IMR-90 (cell line): ENCODE data around the gene BMPER. TPM values are rescaled to one million over a fixed set of nuclear protein-coding genes. Genes with fewer than 3 reads are reported as not detected.

Experiments
- ATAC-seq: fragments of 200-7000 bp; cut with Tn5 transposase; 2 replicates; pipeline ENCODE4 v1.9.1; 2020; ENCODE audit warnings: low read depth, mild to moderate bottlenecking, moderate library complexity
- BruUV-seq: library from RNA; stranded (reverse); fragments of 400-500 nt; replicated peaks from 2 replicates; lab custom pipeline; 2021; lab: Mats Ljungman, UMichigan
- CTCF ChIA-PET: fragments of 300-600 bp; formaldehyde crosslinking; extraction: SDS; loops from one replicate; lab custom pipeline; 2021; ENCODE audit warnings: antibody characterized with exemption; lab: Yijun Ruan, JAX
- POLR2A ChIA-PET: fragments of 300-600 bp; sonication (Branson Sonifier 250); formaldehyde crosslinking; loops from one replicate; lab custom pipeline; 2022; ENCODE audit warnings: antibody characterized with exemption; ENCODE audit not compliant: unreplicated experiment; lab: Charles Lee
- DNase-seq: peaks from one replicate; pipeline ENCODE4 v3.0.0; 2013
- H2AFZ ChIP-seq: replicated peaks from 2 replicates; pipeline ENCODE3; 2013; ENCODE audit warnings: low read length, mild to moderate bottlenecking; ENCODE audit not compliant: poor library complexity
- H2AK5ac ChIP-seq: 2 replicates; pipeline ENCODE4 v1.6.1; 2013; ENCODE audit warnings: low read depth, low read length, inconsistent platforms
- H2AK9ac ChIP-seq: replicated peaks from 2 replicates; pipeline ENCODE3; 2013; ENCODE audit warnings: mild to moderate bottlenecking, low read depth, low read length, moderate library complexity; ENCODE audit not compliant: poor library complexity
- H2BK120ac ChIP-seq: 2 replicates; pipeline ENCODE4 v1.6.1; 2013; ENCODE audit warnings: low read depth, low read length, inconsistent platforms
- H2BK15ac ChIP-seq: 3 replicates; pipeline ENCODE4 v1.6.1; 2013; ENCODE audit warnings: low read depth, low read length, inconsistent platforms
- H2BK20ac ChIP-seq: 2 replicates; pipeline ENCODE4 v1.6.1; 2013; ENCODE audit warnings: low read depth, mild to moderate bottlenecking, inconsistent platforms, low read length, moderate library complexity
- H2BK5ac ChIP-seq: 2 replicates; pipeline ENCODE4 v1.6.1; 2013; ENCODE audit warnings: mild to moderate bottlenecking, low read depth, low read length, inconsistent platforms; ENCODE audit not compliant: poor library complexity, severe bottlenecking
- H3K14ac ChIP-seq: replicated peaks from 2 replicates; pipeline ENCODE4 v1.6.1; 2013; ENCODE audit warnings: low read depth, low read length, inconsistent platforms
- H3K18ac ChIP-seq: 2 replicates; pipeline ENCODE4 v1.6.1; 2013; ENCODE audit warnings: low read depth, low read length, control low read depth
- H3K23ac ChIP-seq: 2 replicates; pipeline ENCODE4 v1.6.1; 2013; ENCODE audit warnings: low read depth, low read length, inconsistent platforms
- H3K27ac ChIP-seq: 2 replicates; pipeline ENCODE4 v1.5.1; 2013; ENCODE audit warnings: mild to moderate bottlenecking, control low read depth, low read length; ENCODE audit not compliant: insufficient read depth
- H3K27me3 ChIP-seq: 2 replicates; pipeline ENCODE4 v1.6.1; 2013; ENCODE audit warnings: low read length; ENCODE audit not compliant: control insufficient read depth, insufficient read depth
- H3K36me3 ChIP-seq: 2 replicates; pipeline ENCODE4 v1.6.1; 2013; ENCODE audit warnings: low read length, mixed read lengths; ENCODE audit not compliant: control insufficient read depth, insufficient read depth
- H3K4ac ChIP-seq: 2 replicates; pipeline ENCODE4 v1.6.1; 2013; ENCODE audit warnings: low read depth, low read length, inconsistent platforms
- H3K4me1 ChIP-seq: 2 replicates; pipeline ENCODE4 v1.6.1; 2013; ENCODE audit warnings: low read length, mixed read lengths; ENCODE audit not compliant: control insufficient read depth, insufficient read depth
- H3K4me2 ChIP-seq: 2 replicates; pipeline ENCODE4 v1.6.1; 2013; ENCODE audit warnings: low read depth, mild to moderate bottlenecking, control low read depth, low read length, moderate library complexity
- H3K4me3 ChIP-seq: 2 replicates; pipeline ENCODE4 v1.5.1; 2013; ENCODE audit warnings: low read depth, mild to moderate bottlenecking, control low read depth, low read length, moderate library complexity; ENCODE audit not compliant: insufficient read depth
- H3K56ac ChIP-seq: 2 replicates; pipeline ENCODE4 v1.6.1; 2013; ENCODE audit warnings: low read length, inconsistent platforms; ENCODE audit not compliant: insufficient read depth; ENCODE audit errors: extremely low read depth
- H3K79me1 ChIP-seq, 2 experiments: 2 replicates each; pipeline ENCODE4 v1.6.1; 2013; ENCODE audit warnings: low read length in 2 of 2, inconsistent platforms in 1 of 2, low read depth in 1 of 2
- H3K9ac ChIP-seq: 2 replicates; pipeline ENCODE4 v1.6.1; 2013; ENCODE audit warnings: low read depth, low read length, control low read depth
- H3K9me1 ChIP-seq: 2 replicates; pipeline ENCODE4 v1.6.1; 2013; ENCODE audit warnings: low read length, inconsistent platforms; ENCODE audit not compliant: insufficient read depth
- H3K9me3 ChIP-seq: 2 replicates; pipeline ENCODE4 v1.6.1; 2013; ENCODE audit warnings: low read length; ENCODE audit not compliant: control insufficient read depth, insufficient read depth
- H4K20me1 ChIP-seq: 2 replicates; pipeline ENCODE4 v1.6.1; 2013; ENCODE audit warnings: low read length, inconsistent platforms; ENCODE audit not compliant: insufficient read depth
- H4K5ac ChIP-seq: 2 replicates; pipeline ENCODE4 v1.6.1; 2013; ENCODE audit warnings: mild to moderate bottlenecking, low read depth, low read length, control low read depth
- H4K8ac ChIP-seq, 2 experiments: 2 replicates each; pipeline ENCODE4 v1.6.1; 2013; ENCODE audit warnings: low read depth in 2 of 2, low read length in 2 of 2, control low read depth in 1 of 2, inconsistent platforms in 1 of 2
- H4K91ac ChIP-seq: 2 replicates; pipeline ENCODE4 v1.6.1; 2013; ENCODE audit warnings: low read depth, low read length, inconsistent platforms; ENCODE audit not compliant: insufficient read depth
- CEBPB ChIP-seq: IDR thresholded peaks from 2 replicates; pipeline ENCODE4 v1.6.1; 2012; ENCODE audit warnings: low read depth, low read length, improper control_type of control experiment
- NFE2L2 ChIP-seq: fragments of 150-350 bp; IDR thresholded peaks from 2 replicates; pipeline ENCODE4 v1.6.1; 2016; ENCODE audit warnings: low read depth, mild to moderate bottlenecking, low read length
- WGBS, 2 experiments: methylation state at CpG; one replicate each; pipeline versions ENCODE4 v1.1.5 to v1.1.7; 2013; ENCODE audit warnings: missing lambda C conversion rate in 2 of 2; ENCODE audit not compliant: insufficient read length in 1 of 2; ENCODE audit errors: extremely low coverage in 2 of 2; 5-methylcytosine and 5-hydroxymethylcytosine counted together
- dilution Hi-C: fragments of 300-500 bp; cut with HindIII; formaldehyde crosslinking; loops from one replicate; pipeline ENCODE4 v1.14.3; 2018; ENCODE audit warnings: low sequenced_read_pairs; ENCODE audit not compliant: unreplicated experiment
- in situ Hi-C: fragments of 300-500 bp; cut with MboI; formaldehyde crosslinking; loops from 3 replicates; pipeline ENCODE4 v1.14.3; 2019; ENCODE audit warnings: low sequenced_read_pairs, inconsistent platforms, mixed read lengths
- intact Hi-C: fragments of 100-400 bp; cut with micrococcal nuclease; formaldehyde crosslinking; loops from 2 replicates; pipeline ENCODE4 v1.10.0; 2022
- polyA plus RNA-seq, 3 experiments: library from polyadenylated mRNA; depleted of rRNA; stranded (reverse); fragments of >200 nt; gene quantifications; 2 replicates each; pipeline ENCODE4 v1.2.3, GENCODE V29; 2012; ENCODE audit warnings: low replicate concordance in 1 of 3
- total RNA-seq: library from RNA; depleted of rRNA; stranded (reverse); fragments of >200 nt; gene quantifications from 2 replicates; pipeline ENCODE4 v1.2.3, GENCODE V29; 2012

BMPER gene
- total and polyA plus RNA-seq, 2 of the 4 experiments (the other 2 are of a cell fraction) = 6.2 to 7.9 TPM

DNA sequence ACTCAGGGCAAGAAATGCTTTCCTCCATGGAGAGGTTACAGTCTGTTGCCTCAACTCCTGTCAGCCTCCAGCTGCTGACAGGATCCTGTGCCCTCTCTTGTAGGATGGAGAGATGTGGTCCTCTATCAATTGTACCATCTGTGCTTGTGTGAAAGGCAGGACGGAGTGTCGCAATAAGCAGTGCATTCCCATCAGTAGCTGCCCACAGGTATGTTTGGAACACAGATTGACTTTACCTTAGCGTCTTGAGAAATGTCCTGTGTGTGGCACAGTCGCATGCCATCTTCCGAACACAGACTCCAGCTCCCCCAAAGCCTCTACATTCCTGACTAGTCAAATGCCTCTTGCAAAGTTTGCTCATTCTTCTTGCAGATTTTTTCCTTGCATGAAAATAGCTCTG, 152.6 kb downstream of the BMPER start:
- DNase-seq = no peak
- no peak overlapping the region for H3K9ac ChIP-seq
- peak overlapping the region in 1 of 2 experiments; percentile 18; a peak in 2 of 4 replicates for H4K8ac ChIP-seq
- POLR2A ChIA-PET = no interaction called here
- peaks cover 5% of the 10 kb centered on the region; the same call in 1 of the 2 replicates for H3K36me3 ChIP-seq
- H3K4me1 ChIP-seq = peaks cover 28% of the 10 kb centered on the region
- no peak overlapping the region for H2AK9ac ChIP-seq
- no peak overlapping the region for H4K5ac ChIP-seq
- H3K4me2 ChIP-seq = no peak overlapping the region
- no TSS peak for BruUV-seq
- peak overlapping the region; percentile 63; the same call in 1 of the 2 replicates for H2BK120ac ChIP-seq
- intact Hi-C loops = no loop called here
- peak overlapping the region; percentile 37 for H2BK5ac ChIP-seq
- ATAC-seq = no peak
- peak overlapping the region; percentile 47; the same call in 1 of the 2 replicates for H2BK20ac ChIP-seq
- 100% methylated on average over 2 of the region's 5 CpGs; no CpG with 5 or more reads in 1 of the 2 experiments for WGBS, 2 experiments
- H3K14ac ChIP-seq = no peak overlapping the region; the same call in 1 of the 2 replicates
- H3K23ac ChIP-seq = no peak overlapping the region
- no peak overlapping the region for H3K56ac ChIP-seq
- H3K18ac ChIP-seq = peak overlapping the region; percentile 12; the same call in 1 of the 2 replicates
- H3K4me3 ChIP-seq = no peak overlapping the region
- dilution Hi-C loops = no loop called here
- peak overlapping the region; percentile 59; the same call in 2 of the 3 replicates for H2BK15ac ChIP-seq
- H3K4ac ChIP-seq = peak overlapping the region; percentile 61
- CTCF ChIA-PET = interaction anchor here (0.6 kb wide), 1 partner anchor 18 kb away, joined by 3 read pairs; no protein-coding TSS in a partner anchor
- peak overlapping the region; percentile 43; the same call in 1 of the 2 replicates for H4K91ac ChIP-seq
- no peaks in the 10 kb centered on the region for H3K27me3 ChIP-seq
- no peak overlapping the region for H3K27ac ChIP-seq
- no peak overlapping the region for H2AFZ ChIP-seq
- H3K9me3 ChIP-seq = no peaks in the 10 kb centered on the region
- in situ Hi-C loops = no loop called here
- no peaks in the 10 kb centered on the region for H3K79me1 ChIP-seq
- H2AK5ac ChIP-seq = peak overlapping the region; percentile 92
- H4K20me1 ChIP-seq = no peaks in the 10 kb centered on the region
- H3K9me1 ChIP-seq = peaks cover 10% of the 10 kb centered on the region
- TF ChIP-seq NFE2L2 (no peak), CEBPB (peak; percentile 88)
